Activated CD4-positive, alpha-beta T cell treated with anti-CD3 and anti-CD28 coated beads for 24 hours (primary cell): Measurements from ENCODE around the gene ECM1.

ENCODE experiments used
- DNase-seq, 2 donors: peaks; one replicate each; pipeline ENCODE4 v3.0.0-alpha.2; 2020; ENCODE audit warnings: low read depth in 2 of 2

Gene ECM1

GRCh38 chr1:150545486-150546032 lies 37.6 kb downstream of the ECM1 start:
- DNase-seq, result no peak

GRCh38 chr1:150546294-150546937 lies 38.5 kb downstream of the ECM1 start:
- no peak for DNase-seq

GRCh38 chr1:150548324-150548631 lies 40.4 kb downstream of the ECM1 start:
- no peak for DNase-seq

- no peak for DNase-seq
These were observed 41.0 kb downstream of the ECM1 start, which contains the start of gene ADAMTSL4 for GRCh38 chr1:150548632-150549495. Gene ADAMTSL4 (plus strand): TSS chr1:150549408. CDS start chr1:150552289, 2,881 bp downstream.

- no peak for DNase-seq
These were observed 41.8 kb downstream of the ECM1 start for GRCh38 chr1:150549496-150550221.

- DNase-seq, result no peak
These were observed 42.5 kb downstream of the ECM1 start for GRCh38 chr1:150550222-150551050.

GRCh38 chr1:150551051-150551783 lies 43.3 kb downstream of the ECM1 start:
- DNase-seq, result no peak

- DNase-seq, result no peak
These were observed 43.8 kb downstream of the ECM1 start for GRCh38 chr1:150551784-150552127.

- DNase-seq, result no peak
These were observed 44.4 kb downstream of the ECM1 start for GRCh38 chr1:150552128-150552910.

- DNase-seq, result no peak
These were observed 45.0 kb downstream of the ECM1 start for GRCh38 chr1:150552911-150553289.

- no peak for DNase-seq
These were observed 45.6 kb downstream of the ECM1 start for GRCh38 chr1:150553392-150554085.

GRCh38 chr1:150554086-150554452 lies 46.2 kb downstream of the ECM1 start:
- DNase-seq, result no peak

GRCh38 chr1:150555198-150555970 lies 47.5 kb downstream of the ECM1 start:
- no peak for DNase-seq

GRCh38 chr1:150555971-150556865 lies 48.3 kb downstream of the ECM1 start:
- no peak for DNase-seq

- DNase-seq, result no peak
These were observed 49.2 kb downstream of the ECM1 start for GRCh38 chr1:150557065-150557600.

- no peak for DNase-seq
These were observed 49.9 kb downstream of the ECM1 start for GRCh38 chr1:150557813-150558212.

- DNase-seq, result no peak
These were observed 50.4 kb downstream of the ECM1 start for GRCh38 chr1:150558303-150558704.
